GM21381 (cell line): ENCODE measurements around the gene GPRIN2.
"Not testable (repeated sequence)": the region's sequence is repeated elsewhere in the genome, so short reads cannot be mapped to it uniquely, and the experiment has no call there.

ENCODE experiments used
- ATAC-seq: cut with Tn5 transposase; IDR thresholded peaks from one replicate; pipeline ENCODE4 v1.9.1; 2021; ENCODE audit warnings: mild to moderate bottlenecking, moderate library complexity; ENCODE audit not compliant: unreplicated experiment

GPRIN2 gene

GRCh38 chr10:46523119-46523961 lies 33.1 kb downstream of the GPRIN2 start:
- no peak for ATAC-seq

GRCh38 chr10:46522295-46523118 lies 34.0 kb downstream of the GPRIN2 start:
- no peak for ATAC-seq

- ATAC-seq: no peak
Measured at GRCh38 chr10:46520941-46521340, 35.5 kb downstream of the GPRIN2 start.

- no peak for ATAC-seq
Measured at GRCh38 chr10:46520381-46520780, 36.1 kb downstream of the GPRIN2 start.

GRCh38 chr10:46518028-46518725 lies 38.3 kb downstream of the GPRIN2 start:
- no peak for ATAC-seq

- no peak for ATAC-seq
Measured at GRCh38 chr10:46517541-46517940, 38.9 kb downstream of the GPRIN2 start.

GRCh38 chr10:46516660-46517416 lies 39.6 kb downstream of the GPRIN2 start:
- no peak for ATAC-seq

GRCh38 chr10:46515793-46516192 lies 40.7 kb downstream of the GPRIN2 start:
- ATAC-seq: no peak

- no peak for ATAC-seq
Measured at GRCh38 chr10:46515366-46515765, 41.1 kb downstream of the GPRIN2 start.

GRCh38 chr10:46514899-46515298 lies 41.6 kb downstream of the GPRIN2 start:
- no peak for ATAC-seq

GRCh38 chr10:46514431-46514861 lies 42.0 kb downstream of the GPRIN2 start:
- ATAC-seq: no peak

GRCh38 chr10:46513333-46513732 lies 43.1 kb downstream of the GPRIN2 start:
- ATAC-seq: not testable (repeated sequence)

GRCh38 chr10:46512725-46513124 lies 43.7 kb downstream of the GPRIN2 start:
- ATAC-seq: not testable (repeated sequence)

GRCh38 chr10:46512002-46512401 lies 44.5 kb downstream of the GPRIN2 start:
- not testable (repeated sequence) for ATAC-seq
